GM21723 (cell line): ENCODE results near the gene QPCT.
A peak's percentile ranks its signal among the peaks of the same experiment; 100 is the strongest.
"Not testable (repeated sequence)": the region's sequence is repeated elsewhere in the genome, so short reads cannot be mapped to it uniquely, and the experiment has no call there.

Experiments used
- ATAC-seq: cut with Tn5 transposase; IDR thresholded peaks from one replicate; pipeline ENCODE4 v1.9.1; 2021; ENCODE audit warnings: mild to moderate bottlenecking, moderate library complexity; ENCODE audit not compliant: unreplicated experiment

The QPCT gene

DNA sequence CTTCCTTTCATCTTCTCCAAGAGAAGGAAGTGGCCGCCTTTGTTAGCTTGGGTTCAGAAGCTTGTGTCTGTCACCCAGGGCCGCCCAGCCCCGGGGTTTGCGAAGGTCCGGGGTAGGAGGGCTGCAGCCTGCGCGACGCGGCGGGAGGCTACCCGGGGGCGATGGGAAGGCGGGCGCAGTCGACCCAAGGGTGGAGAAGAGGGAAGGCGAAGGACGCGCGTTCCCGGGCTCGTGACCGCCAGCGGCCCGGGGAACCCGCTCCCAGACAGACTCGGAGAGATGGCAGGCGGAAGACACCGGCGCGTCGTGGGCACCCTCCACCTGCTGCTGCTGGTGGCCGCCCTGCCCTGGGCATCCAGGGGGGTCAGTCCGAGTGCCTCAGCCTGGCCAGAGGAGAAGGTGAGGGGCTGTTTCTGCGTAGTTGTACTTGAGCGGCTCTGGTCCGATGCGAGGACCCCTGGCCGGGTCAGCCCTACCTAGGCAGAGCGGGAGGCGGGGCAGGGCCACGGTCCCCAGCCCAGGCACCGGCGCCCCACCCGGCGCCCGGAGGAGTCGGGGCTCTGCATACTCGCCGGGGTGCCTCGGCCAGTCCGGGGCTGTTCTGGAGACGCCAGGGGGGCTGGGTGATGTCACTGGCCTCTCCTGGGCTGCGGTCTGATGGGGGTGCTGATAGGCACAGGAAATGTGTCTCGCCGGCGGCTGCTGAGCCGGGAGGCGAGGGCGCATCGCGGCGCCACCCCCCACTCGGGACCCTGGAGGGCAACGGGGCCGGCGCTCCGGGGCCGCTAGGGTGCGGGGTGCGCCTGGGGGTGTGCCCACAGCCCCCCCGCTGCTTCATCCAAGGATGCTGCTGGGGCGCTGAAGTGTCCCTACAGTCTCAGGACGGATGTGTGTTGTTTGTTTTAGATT lies at the start of gene QPCT:
QPCT (plus strand) TSS at position 178 of the 909 bp plus-strand sequence; CDS start at position 280, 102 bp downstream.
- ATAC-seq: peak; percentile 58

- ATAC-seq: not testable (repeated sequence)
These were observed 49.6 kb upstream of the QPCT start for GRCh38 chr2:37294858-37295257.

- no peak for ATAC-seq
These were observed 48.9 kb upstream of the QPCT start for GRCh38 chr2:37295469-37296073.

- ATAC-seq: no peak
These were observed 46.8 kb upstream of the QPCT start for GRCh38 chr2:37297632-37298031.

DNA sequence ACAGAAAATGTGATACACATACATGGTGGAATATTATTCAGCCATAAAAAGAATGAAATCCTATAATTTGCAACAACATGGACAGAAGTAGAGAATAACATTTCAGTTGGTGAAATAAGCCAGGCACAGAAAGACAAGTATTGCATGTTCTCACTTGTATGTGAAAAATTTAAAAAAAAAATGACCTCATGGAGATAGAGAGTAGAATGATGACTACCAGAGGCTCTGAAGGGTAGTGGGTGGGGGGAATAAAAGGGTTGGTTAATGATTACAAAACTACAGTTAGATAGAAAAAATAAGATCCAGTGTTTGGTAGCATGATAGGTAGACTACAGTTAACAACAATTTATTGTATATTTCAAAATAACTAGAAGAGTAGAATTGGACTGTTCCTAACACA lies 44.3 kb upstream of the QPCT start:
- ATAC-seq: no peak

DNA sequence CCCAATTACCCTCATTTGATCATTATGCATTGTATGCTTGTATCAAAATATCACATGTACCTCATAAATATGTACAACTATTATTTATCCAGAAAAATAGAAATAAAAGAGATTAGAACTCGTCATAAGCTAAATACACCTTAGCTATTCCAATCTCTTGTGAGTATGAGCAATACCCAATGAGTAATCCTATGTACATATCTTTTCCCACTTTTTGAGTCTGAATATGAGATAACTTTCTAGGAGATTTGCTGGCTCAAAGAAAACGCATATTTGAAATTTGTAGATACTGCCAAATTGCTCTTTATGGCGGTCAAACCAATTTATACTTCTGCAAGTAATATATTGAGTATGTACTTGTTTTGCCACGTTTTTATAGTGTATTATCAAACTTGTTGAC lies 43.9 kb upstream of the QPCT start:
- ATAC-seq: no peak

DNA sequence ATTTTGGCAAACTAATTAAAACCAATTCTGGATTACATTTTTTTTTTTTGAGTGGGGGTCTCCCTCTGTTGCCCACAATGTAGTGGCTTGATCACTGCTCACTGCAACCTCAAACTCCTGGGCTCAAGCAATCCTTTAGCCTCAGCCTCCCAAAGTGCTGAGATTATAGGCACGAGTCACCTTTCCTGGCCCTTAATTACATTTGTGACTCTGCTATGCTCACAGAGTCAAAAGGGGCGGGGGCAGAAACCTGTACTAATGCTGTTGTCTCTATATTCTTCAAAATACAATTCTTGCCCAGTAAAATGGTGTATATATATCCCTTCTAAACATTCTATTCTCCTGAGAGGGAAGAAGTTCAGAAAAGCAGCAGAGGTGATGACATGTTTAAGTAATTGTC lies 43.0 kb upstream of the QPCT start:
- no peak for ATAC-seq

- ATAC-seq: no peak
These were observed 41.7 kb upstream of the QPCT start for GRCh38 chr2:37302701-37303252.

DNA sequence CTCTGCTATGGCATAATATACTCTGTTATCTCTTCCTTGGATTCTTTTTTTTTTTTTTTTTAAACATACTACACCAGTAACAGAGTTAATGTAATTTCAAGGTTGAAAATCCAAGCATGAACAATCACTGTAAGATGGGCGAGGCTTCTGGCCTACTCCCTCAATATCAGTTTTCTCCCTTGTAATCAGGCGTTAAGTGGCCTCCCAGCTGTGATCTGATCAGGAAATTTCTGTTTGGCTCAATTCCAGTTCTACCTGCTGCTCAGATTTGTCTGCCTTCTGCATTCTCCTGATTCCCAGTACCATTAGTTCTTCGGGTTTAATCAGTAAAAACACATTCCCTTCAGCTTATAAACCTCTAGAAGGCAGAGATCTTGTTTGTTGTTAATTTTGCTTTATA lies 38.4 kb upstream of the QPCT start:
- ATAC-seq: no peak

GRCh38 chr2:37307500-37307899 lies 36.9 kb upstream of the QPCT start:
- no peak for ATAC-seq

DNA sequence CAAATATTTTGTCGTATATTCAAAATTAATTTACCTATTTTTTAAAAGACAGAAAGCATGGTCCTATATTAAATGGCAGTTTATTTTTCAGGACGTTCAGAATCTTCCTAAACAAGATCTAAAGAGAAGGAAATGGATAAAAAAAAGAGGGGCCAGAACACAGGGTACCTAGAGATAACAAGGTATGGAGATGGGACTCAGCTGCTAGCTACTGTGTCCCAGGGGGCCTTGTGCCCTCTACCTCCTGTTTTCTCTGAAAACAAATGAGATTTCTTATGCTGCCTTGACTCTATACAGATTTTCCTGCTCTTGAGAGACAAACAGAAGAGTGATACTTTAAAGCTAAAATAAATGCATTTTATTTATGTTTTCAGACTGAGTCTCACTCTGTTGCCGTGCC lies 29.1 kb upstream of the QPCT start:
- ATAC-seq: no peak

GRCh38 chr2:37316181-37316580 lies 28.2 kb upstream of the QPCT start:
- ATAC-seq: no peak

DNA sequence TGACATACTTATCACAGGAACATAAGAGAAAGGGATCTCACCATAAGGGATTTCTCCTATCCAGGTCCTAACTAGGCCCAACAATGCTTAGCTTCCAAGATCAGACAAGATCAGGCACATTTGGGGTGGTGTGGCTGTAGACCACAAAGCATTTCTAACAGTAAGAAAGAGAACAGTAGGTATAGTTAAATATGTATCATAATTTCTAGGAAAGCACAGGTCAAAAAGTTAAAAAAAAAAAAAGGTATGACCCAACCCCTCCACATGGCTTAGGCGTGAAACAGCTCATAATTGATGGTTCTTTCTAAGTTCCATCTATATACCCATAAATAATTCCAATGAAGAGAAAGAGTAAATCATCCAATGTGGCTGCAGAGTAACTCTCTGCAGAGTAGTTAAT lies 26.7 kb upstream of the QPCT start:
- ATAC-seq: no peak

DNA sequence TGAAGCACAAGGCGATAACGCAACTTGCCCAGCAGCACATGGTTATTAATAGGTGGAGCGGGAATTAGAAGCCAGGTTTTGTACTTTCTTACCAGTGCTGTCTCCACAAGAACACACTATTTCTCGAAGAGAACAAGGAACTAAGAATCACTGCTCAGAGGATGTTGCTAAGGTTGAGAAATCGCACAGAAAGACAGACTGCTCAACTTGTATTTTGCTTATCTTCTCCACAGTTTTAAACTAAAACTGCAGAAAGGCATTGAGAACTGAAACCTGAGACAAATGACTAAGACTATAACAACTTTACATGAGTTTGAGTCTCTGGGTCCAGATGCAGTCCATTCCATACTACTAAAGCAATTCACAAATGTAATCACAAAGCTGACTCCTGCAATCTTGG lies 26.0 kb upstream of the QPCT start:
- ATAC-seq: peak; percentile 80

DNA sequence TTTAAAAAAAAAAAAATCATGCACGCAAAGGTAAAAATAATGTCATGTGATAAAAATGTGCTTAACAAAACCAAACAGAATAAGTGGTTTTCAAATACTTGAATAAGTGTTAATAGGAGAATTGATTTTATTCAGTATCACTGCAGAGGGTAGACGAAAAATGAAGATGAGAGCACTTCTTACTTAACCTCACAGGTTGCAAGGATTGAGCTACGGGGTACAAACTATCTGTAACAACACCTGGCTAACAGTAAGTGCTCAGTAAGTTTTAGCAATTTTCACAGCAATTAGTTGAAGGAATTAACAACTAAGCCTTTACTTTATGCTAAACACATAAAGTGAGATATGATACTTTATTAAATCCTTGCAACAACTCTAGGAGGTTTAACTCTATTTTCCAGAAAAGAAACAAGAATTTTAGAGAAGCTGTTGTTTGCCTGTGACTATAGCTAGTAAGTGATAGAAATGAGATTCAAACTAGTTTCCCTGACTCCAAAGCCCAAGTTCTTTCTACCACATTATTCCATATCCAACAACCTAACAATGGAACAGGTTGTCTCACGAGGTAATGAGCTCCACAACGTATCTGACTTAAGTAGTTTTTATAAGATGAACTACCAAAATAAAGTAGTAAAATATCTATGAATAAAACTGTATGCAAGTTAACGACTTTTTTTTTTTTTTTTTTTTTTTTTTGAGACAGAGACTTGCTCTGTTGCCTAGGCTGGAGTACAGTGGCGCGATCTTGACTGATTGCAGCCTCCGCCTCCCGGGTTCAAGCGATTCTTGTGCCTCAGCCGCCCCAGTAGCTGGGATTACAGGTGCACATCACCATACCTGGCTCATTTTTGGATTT lies 24.4 kb upstream of the QPCT start:
- no peak for ATAC-seq

DNA sequence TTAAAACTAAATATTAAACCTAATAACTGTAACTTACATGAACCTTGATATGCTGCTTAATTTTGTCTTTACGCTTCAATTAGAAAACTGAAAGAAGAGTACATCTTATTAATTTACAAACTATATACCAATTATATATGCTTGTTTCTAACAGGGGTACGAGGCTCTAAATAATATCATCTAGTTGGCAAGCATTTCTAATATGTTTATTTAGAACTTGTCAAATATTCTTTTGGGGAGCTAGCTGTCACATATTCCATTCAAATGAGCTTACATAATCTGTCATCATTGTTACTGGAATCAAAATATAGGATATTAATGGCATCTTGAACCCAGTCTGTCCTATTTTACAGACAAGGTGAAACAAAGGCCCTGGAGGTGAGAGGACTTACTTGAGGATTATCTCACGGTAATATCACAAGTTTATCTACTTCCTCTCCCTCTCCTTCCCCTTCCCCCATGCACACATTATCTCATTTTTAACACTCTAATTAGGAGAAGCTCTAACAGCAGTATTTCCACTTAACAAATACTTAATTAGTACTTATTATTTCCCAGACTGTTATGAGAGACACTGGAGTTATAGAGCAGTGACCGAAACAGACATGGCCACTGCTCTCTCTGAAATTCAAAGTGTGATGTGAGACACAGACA lies 23.3 kb upstream of the QPCT start:
- ATAC-seq: no peak

DNA sequence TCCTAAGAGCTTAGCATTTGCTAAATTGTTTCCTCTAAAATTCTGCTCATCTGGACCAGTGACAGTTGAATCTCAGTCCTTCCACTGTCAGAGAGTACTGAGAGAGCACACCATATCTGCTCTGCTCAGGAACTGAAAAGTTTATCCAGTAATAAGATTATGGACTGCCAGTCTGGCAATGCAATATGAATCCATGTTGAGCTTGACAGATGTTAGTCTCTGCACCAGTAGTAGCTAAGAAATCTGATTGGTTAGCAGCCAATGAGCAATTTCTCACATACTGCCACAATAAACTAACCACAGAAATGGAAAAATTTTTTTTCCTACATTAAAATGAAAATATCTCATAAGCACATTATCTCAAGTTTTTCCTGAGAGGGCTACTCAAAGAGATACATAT lies 22.1 kb upstream of the QPCT start:
- ATAC-seq: no peak

DNA sequence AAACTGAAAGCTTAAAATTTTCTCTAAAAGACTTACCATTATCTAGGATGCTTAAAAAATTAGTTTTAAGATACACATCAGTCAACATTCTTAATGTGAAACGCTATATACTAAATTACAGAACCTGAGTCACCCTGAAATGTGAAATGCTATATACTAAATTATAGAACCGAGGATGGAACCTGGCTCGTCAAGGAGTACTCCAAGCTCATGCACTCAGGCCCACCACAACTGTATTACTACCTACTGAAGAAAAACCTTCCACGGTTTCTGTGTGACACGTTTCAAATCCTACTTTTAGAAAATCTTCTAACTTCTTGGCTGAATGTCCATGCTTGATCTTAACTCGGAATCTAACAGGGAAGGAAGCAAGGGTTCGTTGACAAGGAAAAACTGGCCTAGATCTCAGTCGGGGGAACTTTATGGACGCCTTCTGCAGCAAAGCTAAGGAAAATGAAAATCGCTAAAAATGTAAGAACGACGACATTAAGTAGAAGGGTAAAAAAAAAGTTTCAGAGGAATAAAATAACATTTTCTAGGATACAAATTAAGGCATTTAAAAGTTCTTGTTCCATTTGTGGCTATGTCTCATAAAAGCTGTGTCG lies 21.2 kb upstream of the QPCT start:
- no peak for ATAC-seq

DNA sequence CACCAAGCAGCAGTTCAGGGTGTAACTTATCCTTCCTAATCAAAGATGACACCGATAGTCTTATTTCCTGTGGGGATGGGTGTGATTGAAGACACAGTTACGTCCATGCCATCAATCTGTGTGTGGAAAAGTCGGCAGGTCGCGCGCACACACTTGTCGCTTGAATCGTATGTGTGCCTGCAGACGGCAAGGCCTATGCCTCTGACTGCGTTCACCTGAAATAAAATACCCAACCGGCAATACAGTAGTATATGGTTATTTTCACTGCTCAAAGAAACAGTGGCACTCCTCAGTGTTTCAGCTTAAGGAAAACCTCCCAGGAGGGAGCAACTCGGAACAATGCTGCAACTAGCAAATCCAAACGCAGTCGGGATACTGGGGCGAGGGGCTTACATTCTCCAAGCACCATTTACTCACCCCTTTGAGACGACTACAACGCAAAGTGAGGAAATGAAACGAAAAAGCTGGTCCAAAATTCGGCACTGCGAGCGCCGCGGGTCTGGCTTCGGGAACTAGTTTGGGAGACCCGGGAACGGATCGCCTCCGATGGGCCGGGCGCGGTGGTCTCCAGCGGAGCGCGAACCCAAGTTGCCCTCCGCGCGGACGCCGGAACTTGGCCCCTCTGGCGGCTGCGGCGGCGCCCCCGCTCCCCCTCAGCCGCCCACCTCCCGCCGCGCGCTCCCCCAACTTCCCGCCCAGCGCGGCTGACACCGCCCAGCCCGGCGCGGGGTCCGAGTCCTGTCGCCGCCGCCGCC lies 20.5 kb upstream of the QPCT start:
- peak; percentile 25 for ATAC-seq

GRCh38 chr2:37324536-37324785 lies 20.0 kb upstream of the QPCT start:
- no peak for ATAC-seq
